ENCODE measurements around the gene CRYBG1.

The CRYBG1 gene

DNA sequence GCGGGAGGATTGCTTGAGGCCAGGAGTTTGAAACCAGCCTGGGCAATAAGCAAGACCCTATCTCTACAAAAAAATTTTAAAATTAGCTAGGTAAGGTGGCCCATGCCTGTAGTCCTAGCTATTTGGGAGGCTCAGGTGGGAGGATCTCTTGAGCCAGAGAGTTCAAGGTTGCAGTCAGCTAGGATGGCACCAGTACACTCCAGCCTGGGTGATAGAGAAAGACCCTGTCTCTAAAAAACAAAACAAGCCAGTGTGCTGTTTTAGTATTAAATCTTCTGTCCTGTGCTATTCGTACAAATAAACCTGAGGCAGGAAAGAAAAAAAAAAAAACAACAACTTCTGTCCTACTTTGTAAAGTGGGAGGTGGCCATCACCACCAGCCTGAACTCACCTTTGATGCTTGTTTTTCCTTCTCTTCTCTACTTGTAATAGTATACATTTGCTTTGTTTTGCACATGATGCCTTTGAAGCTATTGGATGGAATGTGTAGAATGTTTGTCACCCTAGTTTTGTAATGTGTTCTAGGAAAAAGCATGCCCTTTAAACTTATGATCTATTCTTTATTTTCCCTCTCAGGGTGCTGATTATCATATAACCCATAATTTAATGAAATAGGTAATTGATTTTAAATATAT lies 102.5 kb downstream of the CRYBG1 start:
- no peaks in the 10 kb centered on the region for H3K36me3 ChIP-seq (ENCODE audit: control insufficient read depth, insufficient read depth, low read length)
- peaks cover 22% of the 10 kb centered on the region; the same call in 1 of the 2 replicates for H3K4me1 ChIP-seq (ENCODE audit: control insufficient read depth, insufficient read depth, low read length)
- no peaks in the 10 kb centered on the region for H3K9me3 ChIP-seq (ENCODE audit: control insufficient read depth, insufficient read depth, low read depth, low read length)
- H3K27me3 ChIP-seq (ENCODE audit: control insufficient read depth, insufficient read depth, low read length) = no peaks in the 10 kb centered on the region
- no peak overlapping the region for H3K4me3 ChIP-seq (ENCODE audit: low read depth, low read length)
- H3K27ac ChIP-seq (ENCODE audit: low read depth, low read length) = no peak overlapping the region
- H3K9ac ChIP-seq (ENCODE audit: low read length) = no peak overlapping the region

DNA sequence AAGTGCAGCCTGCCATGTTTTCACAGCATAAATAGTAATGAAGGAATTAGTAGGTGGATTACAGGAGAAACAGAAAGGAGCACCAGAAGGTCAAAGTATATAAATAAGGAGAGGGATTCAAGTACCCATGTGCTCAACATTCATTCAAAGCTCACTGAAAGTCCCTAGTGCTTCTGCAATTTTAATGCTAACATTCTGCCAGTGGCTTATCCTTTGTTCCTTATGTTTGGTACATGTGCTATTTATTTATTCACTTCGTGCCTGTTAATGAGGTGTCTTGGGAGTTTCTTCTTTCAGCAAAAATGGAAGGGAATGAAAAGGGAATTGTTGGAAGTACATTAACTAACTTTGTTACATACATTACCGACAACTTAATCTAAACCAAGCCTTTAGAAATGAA lies 105.7 kb downstream of the CRYBG1 start:
- H3K9ac ChIP-seq (ENCODE audit: low read length) = no peak overlapping the region
- H3K36me3 ChIP-seq (ENCODE audit: control insufficient read depth, insufficient read depth, low read length) = no peaks in the 10 kb centered on the region
- no peak overlapping the region for H3K4me3 ChIP-seq (ENCODE audit: low read depth, low read length)
- no peaks in the 10 kb centered on the region for H3K9me3 ChIP-seq (ENCODE audit: control insufficient read depth, insufficient read depth, low read depth, low read length)
- H3K27ac ChIP-seq (ENCODE audit: low read depth, low read length) = no peak overlapping the region
- H3K27me3 ChIP-seq (ENCODE audit: control insufficient read depth, insufficient read depth, low read length) = no peaks in the 10 kb centered on the region
- H3K4me1 ChIP-seq (ENCODE audit: control insufficient read depth, insufficient read depth, low read length) = peaks cover 13% of the 10 kb centered on the region; the same call in 1 of the 2 replicates

DNA sequence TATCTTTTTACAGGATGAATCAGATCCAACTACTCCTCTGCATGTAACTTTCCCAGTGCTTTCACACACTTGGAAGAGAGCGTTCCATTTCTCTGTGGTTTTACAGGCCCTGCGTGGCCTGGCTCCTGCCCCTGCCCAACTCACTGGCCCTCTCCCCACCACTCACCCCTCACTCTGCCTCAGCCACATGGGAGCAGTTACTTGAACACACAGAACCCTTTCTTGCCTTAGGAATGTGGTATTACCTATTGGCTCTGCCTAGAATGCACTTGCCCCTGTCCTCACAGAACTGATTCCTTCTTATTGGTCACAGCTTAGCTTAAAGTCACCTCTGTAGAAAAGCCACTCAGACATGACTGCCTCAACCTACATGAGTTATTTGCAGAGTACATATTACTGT lies 108.4 kb downstream of the CRYBG1 start:
- no peaks in the 10 kb centered on the region; the same call in 1 of the 2 replicates for H3K4me1 ChIP-seq (ENCODE audit: control insufficient read depth, insufficient read depth, low read length)
- no peak overlapping the region for H3K27ac ChIP-seq (ENCODE audit: low read depth, low read length)
- no peaks in the 10 kb centered on the region for H3K27me3 ChIP-seq (ENCODE audit: control insufficient read depth, insufficient read depth, low read length)
- H3K9ac ChIP-seq (ENCODE audit: low read length) = no peak overlapping the region
- no peaks in the 10 kb centered on the region for H3K9me3 ChIP-seq (ENCODE audit: control insufficient read depth, insufficient read depth, low read depth, low read length)
- no peaks in the 10 kb centered on the region for H3K36me3 ChIP-seq (ENCODE audit: control insufficient read depth, insufficient read depth, low read length)
- no peak overlapping the region for H3K4me3 ChIP-seq (ENCODE audit: low read depth, low read length)

DNA sequence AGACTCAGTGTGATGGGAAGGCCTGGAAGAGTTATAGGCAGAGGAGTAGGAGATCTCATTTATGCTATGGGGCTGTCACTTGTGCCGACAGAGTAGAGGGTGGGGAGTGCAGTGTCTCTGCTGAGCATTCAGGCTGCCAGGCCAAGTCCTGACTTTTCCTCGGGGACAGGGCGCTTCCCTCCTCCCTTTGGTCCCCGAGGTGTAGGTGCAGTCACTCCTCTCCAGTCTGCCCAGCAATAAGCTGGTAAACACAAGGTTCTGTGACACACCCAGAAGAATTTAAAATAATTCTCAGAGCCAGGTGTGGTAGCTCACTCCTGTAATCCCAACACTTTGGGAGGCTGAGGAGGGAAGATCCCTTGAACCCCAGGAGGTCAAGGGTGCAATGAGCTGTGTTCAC lies 109.4 kb downstream of the CRYBG1 start:
- no peaks in the 10 kb centered on the region for H3K9me3 ChIP-seq (ENCODE audit: control insufficient read depth, insufficient read depth, low read depth, low read length)
- H3K4me3 ChIP-seq (ENCODE audit: low read depth, low read length) = no peak overlapping the region
- H3K27ac ChIP-seq (ENCODE audit: low read depth, low read length) = no peak overlapping the region
- no peaks in the 10 kb centered on the region for H3K36me3 ChIP-seq (ENCODE audit: control insufficient read depth, insufficient read depth, low read length)
- no peaks in the 10 kb centered on the region for H3K27me3 ChIP-seq (ENCODE audit: control insufficient read depth, insufficient read depth, low read length)
- H3K4me1 ChIP-seq (ENCODE audit: control insufficient read depth, insufficient read depth, low read length) = no peaks in the 10 kb centered on the region; the same call in 1 of the 2 replicates
- no peak overlapping the region for H3K9ac ChIP-seq (ENCODE audit: low read length)

DNA sequence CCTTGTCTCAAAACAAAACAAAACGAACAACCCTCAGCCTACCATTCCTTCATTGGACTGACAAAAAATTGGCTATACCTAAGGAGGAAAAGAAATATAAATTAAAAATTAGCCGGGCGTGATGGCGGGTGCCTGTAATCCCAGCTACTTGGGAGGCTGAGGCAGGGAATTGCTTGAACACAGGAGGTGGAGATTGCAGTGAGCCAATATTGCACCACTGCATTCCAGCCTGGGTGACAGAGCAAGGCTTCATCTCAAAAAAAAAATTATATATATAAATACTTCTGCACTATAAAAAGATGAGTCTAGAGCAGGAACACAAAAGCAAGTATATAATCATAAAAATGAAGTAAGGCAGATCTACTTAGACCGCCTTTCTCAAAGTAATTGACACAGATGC lies 109.8 kb downstream of the CRYBG1 start:
- Histone ChIP-seq H3K4me1 (ENCODE audit: control insufficient read depth, insufficient read depth, low read length) (no peaks in the 10 kb centered on the region; the same call in 1 of the 2 replicates), H3K27ac (ENCODE audit: low read depth, low read length) (no peak overlapping the region), H3K9me3 (ENCODE audit: control insufficient read depth, insufficient read depth, low read depth, low read length) (no peaks in the 10 kb centered on the region), H3K36me3 (ENCODE audit: control insufficient read depth, insufficient read depth, low read length) (no peaks in the 10 kb centered on the region), H3K27me3 (ENCODE audit: control insufficient read depth, insufficient read depth, low read length) (no peaks in the 10 kb centered on the region), H3K9ac (ENCODE audit: low read length) (no peak overlapping the region), H3K4me3 (ENCODE audit: low read depth, low read length) (no peak overlapping the region)

DNA sequence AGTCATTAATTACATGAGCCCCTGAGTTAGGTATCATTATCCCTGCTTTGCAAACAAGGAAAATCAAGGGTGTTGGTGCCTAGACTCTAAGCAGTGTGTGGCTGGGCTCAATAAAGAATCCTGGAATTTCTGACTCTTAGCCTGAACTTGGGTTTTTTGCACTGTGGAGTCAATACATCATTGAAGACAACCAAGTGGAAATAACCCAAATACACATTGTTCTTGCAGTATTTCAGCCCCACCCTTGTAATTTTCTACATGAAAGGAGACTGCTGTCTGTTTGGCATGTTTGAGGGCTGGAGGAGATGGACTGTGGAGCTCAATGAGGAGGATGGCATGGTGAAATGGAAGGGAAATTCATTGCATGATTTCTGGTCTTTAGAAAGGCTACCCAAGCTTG lies 110.3 kb downstream of the CRYBG1 start:
- no peaks in the 10 kb centered on the region for H3K27me3 ChIP-seq (ENCODE audit: control insufficient read depth, insufficient read depth, low read length)
- H3K27ac ChIP-seq (ENCODE audit: low read depth, low read length) = no peak overlapping the region
- no peak overlapping the region for H3K9ac ChIP-seq (ENCODE audit: low read length)
- H3K4me1 ChIP-seq (ENCODE audit: control insufficient read depth, insufficient read depth, low read length) = no peaks in the 10 kb centered on the region; the same call in 1 of the 2 replicates
- H3K36me3 ChIP-seq (ENCODE audit: control insufficient read depth, insufficient read depth, low read length) = no peaks in the 10 kb centered on the region
- no peak overlapping the region for H3K4me3 ChIP-seq (ENCODE audit: low read depth, low read length)
- H3K9me3 ChIP-seq (ENCODE audit: control insufficient read depth, insufficient read depth, low read depth, low read length) = no peaks in the 10 kb centered on the region

DNA sequence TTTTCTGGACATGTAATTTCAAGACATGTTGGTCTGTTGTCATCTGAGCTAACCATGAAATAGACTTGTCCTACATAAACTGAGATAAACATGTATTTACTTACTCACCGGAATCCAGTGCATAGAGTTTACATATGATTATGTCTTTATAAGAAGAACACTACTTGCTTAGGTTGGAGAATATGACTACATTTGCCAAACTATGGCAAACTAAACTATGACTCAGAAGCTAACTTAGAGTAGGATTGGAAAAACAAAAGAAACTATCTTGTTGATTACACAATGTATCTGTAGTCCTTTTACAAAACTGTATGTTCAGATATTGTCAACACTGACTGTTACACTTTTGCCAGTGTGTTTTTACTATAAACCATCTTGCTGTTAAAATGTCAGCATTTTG lies 113.3 kb downstream of the CRYBG1 start:
- no peaks in the 10 kb centered on the region for H3K27me3 ChIP-seq (ENCODE audit: control insufficient read depth, insufficient read depth, low read length)
- no peak overlapping the region for H3K27ac ChIP-seq (ENCODE audit: low read depth, low read length)
- no peaks in the 10 kb centered on the region for H3K36me3 ChIP-seq (ENCODE audit: control insufficient read depth, insufficient read depth, low read length)
- H3K9ac ChIP-seq (ENCODE audit: low read length) = no peak overlapping the region
- H3K4me1 ChIP-seq (ENCODE audit: control insufficient read depth, insufficient read depth, low read length) = no peaks in the 10 kb centered on the region
- no peaks in the 10 kb centered on the region for H3K9me3 ChIP-seq (ENCODE audit: control insufficient read depth, insufficient read depth, low read depth, low read length)
- H3K4me3 ChIP-seq (ENCODE audit: low read depth, low read length) = no peak overlapping the region

DNA sequence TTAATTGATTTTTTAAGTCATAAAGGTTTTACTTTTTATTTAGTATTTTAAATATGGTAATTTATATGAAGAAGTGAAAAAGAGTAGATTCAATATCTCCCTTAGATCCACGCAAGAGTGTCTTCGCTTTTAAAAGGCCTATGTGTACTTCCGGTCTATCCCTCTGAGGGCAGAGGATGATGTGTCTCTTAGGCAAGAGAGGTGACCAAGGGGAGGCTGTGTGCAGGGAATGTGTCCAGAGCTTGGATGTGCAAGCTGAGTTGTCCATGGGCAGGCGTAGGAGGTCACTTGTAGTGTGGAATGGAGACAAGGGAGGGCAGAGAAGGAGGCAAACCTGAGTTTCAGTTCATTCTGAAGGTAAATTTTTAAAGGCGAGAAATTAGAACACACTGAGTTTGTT lies 113.9 kb downstream of the CRYBG1 start:
- Histone ChIP-seq H3K27ac (ENCODE audit: low read depth, low read length) (no peak overlapping the region), H3K9me3 (ENCODE audit: control insufficient read depth, insufficient read depth, low read depth, low read length) (no peaks in the 10 kb centered on the region), H3K9ac (ENCODE audit: low read length) (no peak overlapping the region)

DNA sequence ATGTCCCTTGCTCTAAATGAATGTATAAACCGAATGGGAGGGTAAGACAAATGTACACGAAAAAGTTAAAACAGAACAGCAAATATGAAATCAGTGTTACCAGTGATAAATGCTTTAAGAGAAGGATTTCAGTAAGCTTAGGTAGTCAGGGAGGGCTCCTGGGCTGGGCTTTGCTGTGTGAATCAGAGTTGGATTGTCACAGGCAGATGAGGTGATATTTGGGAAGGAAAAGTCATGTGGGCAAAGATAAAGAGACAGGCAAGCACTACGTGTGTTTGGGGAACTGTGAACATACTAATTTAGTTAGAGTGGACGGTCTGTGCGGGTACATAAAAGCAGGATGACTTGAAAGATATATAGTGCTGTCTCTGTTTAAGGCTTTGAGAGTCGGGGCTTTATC lies 114.8 kb downstream of the CRYBG1 start:
- no peaks in the 10 kb centered on the region for H3K9me3 ChIP-seq (ENCODE audit: control insufficient read depth, insufficient read depth, low read depth, low read length)
- H3K4me3 ChIP-seq (ENCODE audit: low read depth, low read length) = no peak overlapping the region
- no peaks in the 10 kb centered on the region for H3K4me1 ChIP-seq (ENCODE audit: control insufficient read depth, insufficient read depth, low read length)
- no peak overlapping the region for H3K9ac ChIP-seq (ENCODE audit: low read length)
- no peaks in the 10 kb centered on the region for H3K27me3 ChIP-seq (ENCODE audit: control insufficient read depth, insufficient read depth, low read length)
- H3K36me3 ChIP-seq (ENCODE audit: control insufficient read depth, insufficient read depth, low read length) = no peaks in the 10 kb centered on the region
- no peak overlapping the region for H3K27ac ChIP-seq (ENCODE audit: low read depth, low read length)

More for the DNA sequence above, 113.9 kb downstream of the CRYBG1 start:
- Histone ChIP-seq H3K4me3 (ENCODE audit: low read depth, low read length) (no peak overlapping the region), H3K4me1 (ENCODE audit: control insufficient read depth, insufficient read depth, low read length) (no peaks in the 10 kb centered on the region), H3K36me3 (ENCODE audit: control insufficient read depth, insufficient read depth, low read length) (no peaks in the 10 kb centered on the region), H3K27me3 (ENCODE audit: control insufficient read depth, insufficient read depth, low read length) (no peaks in the 10 kb centered on the region)

DNA sequence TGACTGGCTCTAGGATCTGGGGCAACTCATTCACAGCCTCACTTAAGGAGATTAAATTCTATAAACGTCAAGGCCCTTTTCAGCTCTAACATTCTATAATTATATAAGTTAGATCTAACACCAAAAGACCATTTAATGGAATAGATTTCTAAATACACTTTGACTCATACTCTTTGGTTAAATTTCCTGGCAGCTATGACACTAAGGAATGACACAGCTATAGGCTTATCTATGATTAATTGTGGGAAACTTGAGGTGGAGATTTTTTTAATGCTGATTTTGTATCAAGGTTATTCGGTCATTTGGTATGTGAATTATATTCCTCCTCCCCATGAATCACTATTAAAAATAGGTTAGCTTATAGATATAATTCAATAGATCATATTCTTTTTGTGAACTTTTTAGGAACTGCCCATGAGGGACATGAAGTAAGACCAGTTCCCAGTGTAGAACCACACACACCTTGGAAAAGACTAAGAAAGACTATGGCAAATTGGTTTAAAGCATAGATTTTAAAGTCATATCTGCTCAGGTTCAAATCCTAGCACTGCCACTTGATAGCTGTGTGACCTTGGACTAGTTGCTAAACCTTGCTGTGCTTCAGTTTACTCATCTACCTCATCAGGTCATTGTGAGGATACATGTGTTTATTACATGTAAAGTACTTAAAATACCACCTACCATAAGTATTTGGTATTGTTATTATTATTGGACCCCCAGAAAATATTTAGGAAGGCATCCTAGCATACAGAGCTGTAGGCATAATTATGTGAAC lies 116.0 kb downstream of the CRYBG1 start:
- no peak overlapping the region for H3K27ac ChIP-seq (ENCODE audit: low read depth, low read length)
- no peaks in the 10 kb centered on the region for H3K27me3 ChIP-seq (ENCODE audit: control insufficient read depth, insufficient read depth, low read length)
- no peak overlapping the region for H3K9ac ChIP-seq (ENCODE audit: low read length)
- H3K4me3 ChIP-seq (ENCODE audit: low read depth, low read length) = no peak overlapping the region
- H3K36me3 ChIP-seq (ENCODE audit: control insufficient read depth, insufficient read depth, low read length) = no peaks in the 10 kb centered on the region
- H3K4me1 ChIP-seq (ENCODE audit: control insufficient read depth, insufficient read depth, low read length) = no peaks in the 10 kb centered on the region
- H3K9me3 ChIP-seq (ENCODE audit: control insufficient read depth, insufficient read depth, low read depth, low read length) = no peaks in the 10 kb centered on the region

DNA sequence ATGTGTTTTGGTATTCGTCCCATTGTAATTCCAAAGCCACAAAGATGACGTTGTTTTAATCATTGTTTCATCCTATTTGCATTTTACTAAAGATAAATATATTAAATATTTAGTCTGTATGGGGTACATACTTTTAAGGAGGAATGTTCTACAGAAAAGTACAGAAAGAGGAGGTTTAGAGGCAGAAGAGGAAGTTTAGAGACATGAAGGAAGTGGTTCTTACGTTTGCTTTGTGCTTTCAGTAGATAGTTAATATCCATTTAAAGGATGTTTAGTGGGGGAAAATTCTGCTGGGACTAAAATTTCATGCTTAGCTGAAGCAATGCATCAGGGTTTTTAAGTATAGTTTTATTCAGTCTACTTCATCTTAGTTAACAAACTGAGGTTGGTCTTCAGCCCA lies 116.6 kb downstream of the CRYBG1 start:
- Histone ChIP-seq H3K36me3 (ENCODE audit: control insufficient read depth, insufficient read depth, low read length) (no peaks in the 10 kb centered on the region), H3K4me3 (ENCODE audit: low read depth, low read length) (no peak overlapping the region), H3K9ac (ENCODE audit: low read length) (no peak overlapping the region), H3K27ac (ENCODE audit: low read depth, low read length) (no peak overlapping the region), H3K27me3 (ENCODE audit: control insufficient read depth, insufficient read depth, low read length) (no peaks in the 10 kb centered on the region), H3K4me1 (ENCODE audit: control insufficient read depth, insufficient read depth, low read length) (no peaks in the 10 kb centered on the region), H3K9me3 (ENCODE audit: control insufficient read depth, insufficient read depth, low read depth, low read length) (no peaks in the 10 kb centered on the region)
